ENCODE data around the gene NRG2. TPM values are rescaled to one million over a fixed set of nuclear protein-coding genes. Genes with fewer than 3 reads are reported as not detected.

Gene NRG2
- total and polyA plus RNA-seq, 2 of the 4 experiments (the other 2 are of a cell fraction), result 0.18 TPM; not detected in 1

DNA sequence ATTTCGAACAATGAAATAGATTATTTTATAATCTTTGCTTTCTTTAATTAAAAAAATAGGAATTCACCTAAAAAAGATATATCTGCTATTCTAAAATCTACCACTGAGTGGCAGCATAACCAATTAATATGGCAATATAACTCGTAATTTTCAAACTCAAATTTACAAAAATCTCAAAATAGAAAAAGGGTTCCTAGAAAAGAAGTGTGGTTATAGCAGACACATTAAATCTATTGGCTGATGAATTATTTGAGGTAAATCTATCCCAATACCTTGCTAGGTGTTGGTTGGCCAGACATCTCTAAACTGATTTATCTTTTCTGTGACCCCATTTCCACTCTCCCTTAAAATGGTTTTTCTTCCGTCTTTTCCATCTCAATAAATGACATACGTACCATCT, 30.2 kb upstream of the NRG2 start:
- no peak overlapping the region for H3K4ac ChIP-seq (ENCODE audit: low read depth, low read length)
- TF ChIP-seq USF2 (IDR thresholded peaks at IDR 0.05; ENCODE audit: low read depth, low read length), result no peak
- TF ChIP-seq, protein P1, sequence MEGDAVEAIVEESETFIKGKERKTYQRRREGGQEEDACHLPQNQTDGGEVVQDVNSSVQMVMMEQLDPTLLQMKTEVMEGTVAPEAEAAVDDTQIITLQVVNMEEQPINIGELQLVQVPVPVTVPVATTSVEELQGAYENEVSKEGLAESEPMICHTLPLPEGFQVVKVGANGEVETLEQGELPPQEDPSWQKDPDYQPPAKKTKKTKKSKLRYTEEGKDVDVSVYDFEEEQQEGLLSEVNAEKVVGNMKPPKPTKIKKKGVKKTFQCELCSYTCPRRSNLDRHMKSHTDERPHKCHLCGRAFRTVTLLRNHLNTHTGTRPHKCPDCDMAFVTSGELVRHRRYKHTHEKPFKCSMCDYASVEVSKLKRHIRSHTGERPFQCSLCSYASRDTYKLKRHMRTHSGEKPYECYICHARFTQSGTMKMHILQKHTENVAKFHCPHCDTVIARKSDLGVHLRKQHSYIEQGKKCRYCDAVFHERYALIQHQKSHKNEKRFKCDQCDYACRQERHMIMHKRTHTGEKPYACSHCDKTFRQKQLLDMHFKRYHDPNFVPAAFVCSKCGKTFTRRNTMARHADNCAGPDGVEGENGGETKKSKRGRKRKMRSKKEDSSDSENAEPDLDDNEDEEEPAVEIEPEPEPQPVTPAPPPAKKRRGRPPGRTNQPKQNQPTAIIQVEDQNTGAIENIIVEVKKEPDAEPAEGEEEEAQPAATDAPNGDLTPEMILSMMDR (conservative IDR thresholded peaks at IDR 0.05; ENCODE audit: low read depth, low read length), result peak; percentile 63
- no peak for TF ChIP-seq MXI1 (IDR thresholded peaks at IDR 0.05; ENCODE audit: borderline replicate concordance, low read depth, low read length)
- peak; percentile 85 for TF ChIP-seq SMC3 (IDR thresholded peaks at IDR 0.05; ENCODE audit: low read depth, low read length)
- TF ChIP-seq, protein P2, sequence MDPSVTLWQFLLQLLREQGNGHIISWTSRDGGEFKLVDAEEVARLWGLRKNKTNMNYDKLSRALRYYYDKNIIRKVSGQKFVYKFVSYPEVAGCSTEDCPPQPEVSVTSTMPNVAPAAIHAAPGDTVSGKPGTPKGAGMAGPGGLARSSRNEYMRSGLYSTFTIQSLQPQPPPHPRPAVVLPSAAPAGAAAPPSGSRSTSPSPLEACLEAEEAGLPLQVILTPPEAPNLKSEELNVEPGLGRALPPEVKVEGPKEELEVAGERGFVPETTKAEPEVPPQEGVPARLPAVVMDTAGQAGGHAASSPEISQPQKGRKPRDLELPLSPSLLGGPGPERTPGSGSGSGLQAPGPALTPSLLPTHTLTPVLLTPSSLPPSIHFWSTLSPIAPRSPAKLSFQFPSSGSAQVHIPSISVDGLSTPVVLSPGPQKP (IDR thresholded peaks at IDR 0.05; ENCODE audit: borderline replicate concordance, low read depth, low read length), result no peak
- TF ChIP-seq BHLHE40 (IDR thresholded peaks at IDR 0.05; ENCODE audit: low read depth, low read length), result no peak
- TF ChIP-seq RFX5 (IDR thresholded peaks at IDR 0.05; ENCODE audit: low read depth, low read length), result no peak
- no peak for TF ChIP-seq MAZ (IDR thresholded peaks at IDR 0.05; ENCODE audit: borderline replicate concordance, low read depth, low read length)
- no peak for TF ChIP-seq FOS (IDR thresholded peaks at IDR 0.05; ENCODE audit: low read depth, low read length)
- TF ChIP-seq MAFK (IDR thresholded peaks at IDR 0.05; ENCODE audit: low read depth, low read length), result no peak
- no peak for TF ChIP-seq POLR2A (IDR thresholded peaks at IDR 0.05; ENCODE audit: low read depth, low read length)
- TF ChIP-seq RCOR1 (IDR thresholded peaks at IDR 0.05; ENCODE audit: insufficient replicate concordance, low read length), result no peak
- no peak for TF ChIP-seq CHD1 (IDR thresholded peaks at IDR 0.05; ENCODE audit: low read depth, low read length)
- TF ChIP-seq CEBPB (IDR thresholded peaks at IDR 0.05; ENCODE audit: low read depth, low read length), result no peak
- TF ChIP-seq NFE2L2 (IDR thresholded peaks at IDR 0.05; ENCODE audit: low read depth, low read length), result no peak
- peak; percentile 65 for TF ChIP-seq RAD21 (IDR thresholded peaks at IDR 0.05; ENCODE audit: low read length)
- ATAC-seq (ENCODE audit: low read depth) (no peak), DNase-seq (peak; percentile 17)
- H2BK15ac ChIP-seq (ENCODE audit: low read depth, low read length), result no peak overlapping the region
- no peak overlapping the region for H2AK9ac ChIP-seq (replicated peaks; ENCODE audit: low read depth, low read length, poor library complexity)
- H3K9me3 ChIP-seq (ENCODE audit: control insufficient read depth, insufficient read depth, low read length), result no peaks in the 10 kb centered on the region
- H3K56ac ChIP-seq (ENCODE audit: extremely low read depth, insufficient read depth, low read length), result no peak overlapping the region
- peaks cover 18% of the 10 kb centered on the region for H3K27me3 ChIP-seq (ENCODE audit: control insufficient read depth, insufficient read depth, low read length)
- H3K27ac ChIP-seq (ENCODE audit: insufficient read depth, low read length), result no peak overlapping the region
- in situ Hi-C loops (cut with MboI; ENCODE audit: low sequenced_read_pairs) (loop anchor here (5.0 kb wide), 1 partner anchor 94 kb away; no protein-coding TSS in a partner anchor), intact Hi-C loops (cut with micrococcal nuclease) (loop anchor here (1.0 to 10.0 kb wide), 2 partner anchors 84 to 282 kb away; no protein-coding TSS in a partner anchor), dilution Hi-C loops (cut with HindIII; ENCODE audit: low sequenced_read_pairs, unreplicated experiment) (no loop called here)
- H3K36me3 ChIP-seq (ENCODE audit: control insufficient read depth, insufficient read depth, low read length), result no peaks in the 10 kb centered on the region
- no peak overlapping the region for H3K23ac ChIP-seq (ENCODE audit: low read depth, low read length)
- no peak overlapping the region for H4K91ac ChIP-seq (ENCODE audit: insufficient read depth, low read depth, low read length)
- no peak overlapping the region for H3K18ac ChIP-seq (ENCODE audit: low read depth, low read length)
- ChIA-PET POLR2A (ENCODE audit: unreplicated experiment) (no interaction called here), CTCF (interaction anchor here (0.6 to 1.2 kb wide), 8 partner anchors 12 to 278 kb away, joined by 3 to 6 read pairs (median 4); no protein-coding TSS in a partner anchor)
- no peak overlapping the region for H2AK5ac ChIP-seq (ENCODE audit: low read depth, low read length)
- BruUV-seq (replicated peaks), result no TSS peak
- no peak overlapping the region for H2AFZ ChIP-seq (replicated peaks; ENCODE audit: low read length, poor library complexity)
- no peaks in the 10 kb centered on the region for H3K9me1 ChIP-seq (ENCODE audit: insufficient read depth, low read length)
- no peak overlapping the region for H4K5ac ChIP-seq (ENCODE audit: low read depth, low read length)
- no peak overlapping the region for H2BK120ac ChIP-seq (ENCODE audit: low read depth, low read length)
- H3K79me1 ChIP-seq (ENCODE audit: low read depth in 1 of 2, low read length in 2 of 2), result no peaks in the 10 kb centered on the region
- H4K8ac ChIP-seq (ENCODE audit: low read depth in 2 of 2, low read length in 2 of 2), result no peak overlapping the region
- no peak overlapping the region for H3K9ac ChIP-seq (ENCODE audit: low read depth, low read length)
- H2BK20ac ChIP-seq (ENCODE audit: low read depth, low read length), result no peak overlapping the region
- no peak overlapping the region for H3K4me2 ChIP-seq (ENCODE audit: low read depth, low read length)
- no peak overlapping the region for H2BK5ac ChIP-seq (ENCODE audit: low read depth, low read length, poor library complexity, severe bottlenecking)
- H3K14ac ChIP-seq (replicated peaks; ENCODE audit: low read depth, low read length), result no peak overlapping the region
- no CpG with 5 or more reads among the region's 4 CpGs for WGBS, 2 experiments (ENCODE audit: extremely low coverage in 2 of 2, insufficient read length in 1 of 2)
- H4K20me1 ChIP-seq (ENCODE audit: insufficient read depth, low read length), result no peaks in the 10 kb centered on the region
- no peak overlapping the region for H3K4me3 ChIP-seq (ENCODE audit: insufficient read depth, low read depth, low read length)
- no peaks in the 10 kb centered on the region for H3K4me1 ChIP-seq (ENCODE audit: control insufficient read depth, insufficient read depth, low read length)

Measured in IMR-90 (cell line).